ENCODE measurements around the gene POGZ. TPM values are rescaled to one million over a fixed set of nuclear protein-coding genes. Genes with fewer than 3 reads are reported as not detected.

The POGZ gene
- total RNA-seq, 1 experiment from 2014 or later, result 77.9 TPM

DNA sequence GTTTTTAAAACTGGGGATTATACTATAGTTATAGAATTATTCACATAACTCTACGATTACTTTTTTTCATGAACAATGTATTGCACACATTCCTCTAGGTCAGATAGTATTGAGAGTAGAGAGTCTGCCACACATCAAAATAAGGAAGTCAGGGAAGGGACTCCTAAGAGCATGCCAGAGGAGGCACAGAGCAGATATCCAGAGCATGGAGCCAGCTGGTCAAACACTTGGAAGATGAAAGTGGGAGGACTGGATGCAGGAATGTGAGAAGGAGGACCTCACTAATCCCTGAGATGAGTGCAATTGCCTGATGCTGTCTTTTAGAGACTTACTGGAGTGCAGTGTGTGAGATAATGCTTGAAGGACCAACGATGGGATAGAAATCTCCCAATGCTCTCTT is 102.6 kb downstream of the POGZ start:
- POLR2A ChIA-PET (ENCODE audit: unreplicated experiment), result interaction anchor here (0.6 kb wide), 1 partner anchor 43 kb away, joined by 3 read pairs; no protein-coding TSS in a partner anchor

More for the DNA sequence above, 102.6 kb downstream of the POGZ start:
- Histone ChIP-seq H3K9me3 (ENCODE audit: low read length) (0 out of 2 replicates have a peak, but pooled peaks cover under 1% of the 10 kb centered on the region), H3K4me2 (ENCODE audit: low read length) (no peak overlapping the region), H2AFZ (ENCODE audit: low read length) (no peak overlapping the region), H3K9ac (ENCODE audit: low read length) (no peak overlapping the region), H3K27me3 (ENCODE audit: low read length) (no peaks in the 10 kb centered on the region), H3K4me1 (ENCODE audit: insufficient read depth, low read length) (no peaks in the 10 kb centered on the region), H3K79me2 (ENCODE audit: low read length) (no peaks in the 10 kb centered on the region), H3K4me3 (ENCODE audit: low read length) (no peak overlapping the region), H3K36me3 (ENCODE audit: low read depth, low read length) (no peaks in the 10 kb centered on the region; the same call in 1 of the 2 replicates), H3K9me2 (replicated peaks; ENCODE audit: low read length) (no peaks in the 10 kb centered on the region), H3K27ac (ENCODE audit: low read length) (no peak overlapping the region), H4K20me1 (ENCODE audit: low read length) (no peaks in the 10 kb centered on the region), H3F3A (ENCODE audit: low read length, unreplicated experiment) (no peaks in the 10 kb centered on the region)
- TF ChIP-seq EZH2phosphoT487 (IDR thresholded peaks at IDR 0.05; ENCODE audit: borderline replicate concordance, low read length), result no peak
- TF ChIP-seq, protein P1, sequence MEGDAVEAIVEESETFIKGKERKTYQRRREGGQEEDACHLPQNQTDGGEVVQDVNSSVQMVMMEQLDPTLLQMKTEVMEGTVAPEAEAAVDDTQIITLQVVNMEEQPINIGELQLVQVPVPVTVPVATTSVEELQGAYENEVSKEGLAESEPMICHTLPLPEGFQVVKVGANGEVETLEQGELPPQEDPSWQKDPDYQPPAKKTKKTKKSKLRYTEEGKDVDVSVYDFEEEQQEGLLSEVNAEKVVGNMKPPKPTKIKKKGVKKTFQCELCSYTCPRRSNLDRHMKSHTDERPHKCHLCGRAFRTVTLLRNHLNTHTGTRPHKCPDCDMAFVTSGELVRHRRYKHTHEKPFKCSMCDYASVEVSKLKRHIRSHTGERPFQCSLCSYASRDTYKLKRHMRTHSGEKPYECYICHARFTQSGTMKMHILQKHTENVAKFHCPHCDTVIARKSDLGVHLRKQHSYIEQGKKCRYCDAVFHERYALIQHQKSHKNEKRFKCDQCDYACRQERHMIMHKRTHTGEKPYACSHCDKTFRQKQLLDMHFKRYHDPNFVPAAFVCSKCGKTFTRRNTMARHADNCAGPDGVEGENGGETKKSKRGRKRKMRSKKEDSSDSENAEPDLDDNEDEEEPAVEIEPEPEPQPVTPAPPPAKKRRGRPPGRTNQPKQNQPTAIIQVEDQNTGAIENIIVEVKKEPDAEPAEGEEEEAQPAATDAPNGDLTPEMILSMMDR (conservative IDR thresholded peaks at IDR 0.05; ENCODE audit: low read depth, low read length), result no peak
- TF ChIP-seq EZH2 (IDR thresholded peaks at IDR 0.05; ENCODE audit: low read length, unreplicated experiment), result no peak
- CTCF ChIA-PET, result no interaction called here
- no peak for DNase-seq
- BruUV-seq (replicated peaks), result no TSS peak
- no peak for ATAC-seq
- intact Hi-C loops (cut with micrococcal nuclease), result no loop called here

Other genes with a start within 250 kb of the POGZ start
- 404 and 469 TPM in 2 replicates for gene PSMD4, start 204.8 kb downstream of the POGZ start, total RNA-seq (2014; rRNA removed)
- 24.6 and 30.3 TPM in 2 replicates for gene ZNF687, start 177.2 kb downstream of the POGZ start, total RNA-seq (2014; rRNA removed)
- 75.6 and 99.5 TPM in 2 replicates for gene PI4KB, start 132.1 kb downstream of the POGZ start, total RNA-seq (2014; rRNA removed)
- gene RFX5, start 112.2 kb downstream of the POGZ start, total RNA-seq (2014; rRNA removed), result 34.1 and 41.0 TPM in 2 replicates
- 29.8 and 73.5 TPM in 2 replicates for gene SELENBP1, start 86.8 kb downstream of the POGZ start, total RNA-seq (2014; rRNA removed)
- gene PSMB4, start 59.9 kb downstream of the POGZ start, total RNA-seq (2014; rRNA removed), result 734 and 818 TPM in 2 replicates
- gene CGN, start 51.9 kb upstream of the POGZ start, total RNA-seq (2014; rRNA removed), result 13.3 and 20.1 TPM in 2 replicates
- 33.9 and 46.9 TPM in 2 replicates for gene TUFT1, start 80.8 kb upstream of the POGZ start, total RNA-seq (2014; rRNA removed)
- 25.1 and 34.8 TPM in 2 replicates for gene SNX27, start 152.6 kb upstream of the POGZ start, total RNA-seq (2014; rRNA removed)